HepG2 (cell line): ENCODE measurements around the gene ATP2C2. TPM values are rescaled to one million over a fixed set of nuclear protein-coding genes. Genes with fewer than 3 reads are reported as not detected.

Experiments
- ATAC-seq: fragments of 200-7000 bp; cut with Tn5 transposase; 3 replicates; pipeline ENCODE4 v1.9.1; 2020; ENCODE audit warnings: mild to moderate bottlenecking, moderate library complexity
- BruUV-seq: library from RNA; stranded (reverse); fragments of 400-500 nt; replicated peaks from 2 replicates; lab custom pipeline; 2021; lab: Mats Ljungman, UMichigan
- CTCF ChIA-PET: fragments of 300-600 bp; formaldehyde crosslinking; extraction: SDS; loops from one replicate; lab custom pipeline; 2021; ENCODE audit warnings: low total read pairs, inconsistent platforms, low intra/inter-chr PET ratio; lab: Yijun Ruan, JAX
- POLR2A ChIA-PET: fragments of 350-600 bp; sonication (Branson Sonifier 250); formaldehyde crosslinking; loops from one replicate; lab custom pipeline; 2020; ENCODE audit warnings: antibody characterized with exemption, inconsistent platforms; lab: Yijun Ruan, JAX
- DNase-seq: peaks from one replicate; pipeline ENCODE4 v3.0.0-alpha.2; 2015; ENCODE audit warnings: low spot score
- FAIRE-seq: peaks from 3 replicates; lab custom pipeline; 2011; peaks lifted over from hg19 to GRCh38; lab: Jason Lieb, UNC
- H2AFZ ChIP-seq: one replicate; pipeline ENCODE4 v1.6.1; 2011; ENCODE audit warnings: low read length, inconsistent platforms
- H3K27ac ChIP-seq: fragments of 300-600 bp; 3 replicates; pipeline ENCODE4 v1.8.0; 2011; ENCODE audit warnings: mixed run types, mild to moderate bottlenecking, mixed read lengths, low read length, inconsistent platforms; ENCODE audit not compliant: insufficient read depth; ENCODE audit errors: extremely low read length
- H3K27me3 ChIP-seq, 2 experiments: fragments of 200-600 bp in 1 of 2; 2 replicates in 1 of 2; 3 replicates in 1 of 2; pipeline versions ENCODE4 v1.6.0 to v1.8.0; 2011; ENCODE audit warnings: low read length in 2 of 2, mild to moderate bottlenecking in 2 of 2, moderate library complexity in 2 of 2, inconsistent platforms in 1 of 2; ENCODE audit not compliant: insufficient read depth in 2 of 2, control insufficient read depth in 1 of 2
- H3K36me3 ChIP-seq, 2 experiments: fragments of 200-600 bp in 1 of 2; replicated peaks in 1 of 2; 2 replicates in 1 of 2; 3 replicates in 1 of 2; pipeline versions ENCODE4 v1.5.1 to v1.8.0; 2011; ENCODE audit warnings: low read length in 2 of 2, inconsistent platforms in 1 of 2; ENCODE audit not compliant: insufficient read depth in 2 of 2, control insufficient read depth in 1 of 2
- H3K4me1 ChIP-seq: 2 replicates; pipeline ENCODE4 v1.5.1; 2012; ENCODE audit warnings: low read length, inconsistent platforms; ENCODE audit not compliant: insufficient read depth
- H3K4me2 ChIP-seq: 2 replicates; pipeline ENCODE4 v1.6.0; 2011; ENCODE audit warnings: low read depth, low read length, inconsistent platforms
- H3K4me3 ChIP-seq, 3 experiments: fragments of 200-600 bp in 1 of 3; sonication (generic), shearing (Covaris generic) in 1 of 3; replicated peaks in 1 of 3; 2 replicates each; pipeline ENCODE4 v1.5.1; 2011 to 2016; ENCODE audit warnings: low read length in 3 of 3, inconsistent platforms in 2 of 3, low read depth in 2 of 3, mild to moderate bottlenecking in 2 of 3, control low read depth in 1 of 3, mixed read lengths in 1 of 3; ENCODE audit not compliant: insufficient read depth in 1 of 3
- H3K79me2 ChIP-seq: one replicate; pipeline ENCODE4 v1.6.1; 2011; ENCODE audit warnings: low read length, inconsistent platforms; ENCODE audit not compliant: insufficient read depth
- H3K9ac ChIP-seq: 2 replicates; pipeline ENCODE4 v1.6.0; 2011; ENCODE audit warnings: mild to moderate bottlenecking, low read depth, low read length, inconsistent platforms; ENCODE audit not compliant: insufficient read depth
- H3K9me3 ChIP-seq: 2 replicates; pipeline ENCODE4 v1.5.1; 2012; ENCODE audit warnings: mild to moderate bottlenecking, low read length
- H4K20me1 ChIP-seq: 2 replicates; pipeline ENCODE4 v1.6.0; 2011; ENCODE audit warnings: inconsistent platforms, mild to moderate bottlenecking, low read length, moderate library complexity; ENCODE audit not compliant: insufficient read depth
- CENPT ChIP-seq: sonication (generic); formaldehyde crosslinking; IDR thresholded peaks from 2 replicates; pipeline ENCODE4 v1.8.0; 2022; ENCODE audit warnings: low read depth, mild to moderate bottlenecking, moderate library complexity, missing genetic modification reagents
- HOXA7 ChIP-seq: sonication (generic); formaldehyde crosslinking; IDR thresholded peaks from 2 replicates; pipeline ENCODE4 v1.8.1; 2022; ENCODE audit warnings: mild to moderate bottlenecking, missing genetic modification reagents, moderate library complexity
- MTA3 ChIP-seq: sonication (generic); formaldehyde crosslinking; IDR thresholded peaks from 2 replicates; pipeline ENCODE4 v1.4.0; 2020; ENCODE audit warnings: missing genetic modification reagents
- NFIC ChIP-seq: IDR thresholded peaks from 2 replicates; pipeline ENCODE4 v1.6.1; 2012; ENCODE audit warnings: mild to moderate bottlenecking, low read length, inconsistent platforms
- NFRKB ChIP-seq: fragments of 450-650 bp; IDR thresholded peaks from 2 replicates; pipeline ENCODE4 v1.6.1; 2017
- PTBP1 ChIP-seq: fragments of 200-400 bp; formaldehyde crosslinking; IDR thresholded peaks from 2 replicates; pipeline ENCODE4 v1.6.1; 2018; ENCODE audit warnings: low read length, low read depth; ENCODE audit not compliant: poor library complexity, severe bottlenecking
- RELA ChIP-seq: sonication (generic); formaldehyde crosslinking; IDR thresholded peaks from 2 replicates; pipeline ENCODE4 v1.4.0; 2020; ENCODE audit warnings: missing genetic modification reagents
- SPEN ChIP-seq: sonication (generic); formaldehyde crosslinking; IDR thresholded peaks from 2 replicates; pipeline ENCODE4 v1.5.1; 2020; ENCODE audit warnings: low read depth, mild to moderate bottlenecking, missing genetic modification reagents
- ZEB1 ChIP-seq: IDR thresholded peaks from 2 replicates; pipeline ENCODE4 v1.6.1; 2012; ENCODE audit warnings: mild to moderate bottlenecking, low read depth, inconsistent platforms; ENCODE audit not compliant: insufficient replicate concordance
- ZFP82 ChIP-seq: sonication (generic); formaldehyde crosslinking; IDR thresholded peaks from 2 replicates; pipeline ENCODE4 v1.5.1; 2020; ENCODE audit warnings: mild to moderate bottlenecking, missing genetic modification reagents, borderline replicate concordance
- ZNF282 ChIP-seq: fragments of 450-650 bp; IDR thresholded peaks from 2 replicates; pipeline ENCODE4 v1.6.1; 2018; ENCODE audit not compliant: partially characterized antibody
- ZNF296 ChIP-seq: sonication (generic); formaldehyde crosslinking; conservative IDR thresholded peaks from 2 replicates; pipeline ENCODE4 v1.5.0; 2020; ENCODE audit warnings: mild to moderate bottlenecking, missing genetic modification reagents
- ZNF841 ChIP-seq: sonication (generic); formaldehyde crosslinking; IDR thresholded peaks from 2 replicates; pipeline ENCODE4 v1.8.1; 2023; ENCODE audit warnings: missing genetic modification reagents, borderline replicate concordance
- WGBS: methylation state at CpG from one replicate; pipeline ENCODE4 v1.1.6; 2017; ENCODE audit warnings: low lambda C conversion rate; 5-methylcytosine and 5-hydroxymethylcytosine counted together
- in situ Hi-C: cut with HindIII; loops from 2 replicates; pipeline ENCODE4 v1.10.0; 2017; ENCODE audit warnings: low pct_unique_long_range_greater_than_20kb; ENCODE audit not compliant: extremely low pct_ligation_motif_present
- intact Hi-C: fragments of 100-400 bp; cut with micrococcal nuclease; formaldehyde crosslinking; loops from one replicate; pipeline ENCODE4 v1.10.0; 2022; ENCODE audit not compliant: unreplicated experiment
- polyA plus RNA-seq, 8 experiments: library from polyadenylated mRNA; depleted of rRNA in 3 of 8; stranded (reverse) in 7 of 8; unstranded in 1 of 8; fragments of >200 nt; fragmentation: Illumina TruSeq in 4 of 8; extraction: Trizol in 4 of 8; gene quantifications; 2 replicates each; pipeline versions ENCODE4 v1.2.1 to v1.2.3, GENCODE V29; 2011 to 2016; ENCODE audit warnings: low read depth in 4 of 8, missing spikeins in 1 of 8, mixed read lengths in 1 of 8; ENCODE audit not compliant: insufficient read depth in 1 of 8
- total RNA-seq, 5 experiments: library from RNA; depleted of rRNA; stranded (reverse); fragments of >200 nt; fragmentation: Illumina TruSeq; extraction: Trizol; gene quantifications; 2 replicates each; pipeline ENCODE4 v1.2.3, GENCODE V29; 2016; ENCODE audit warnings: low read depth in 1 of 5
- TF ChIP-seq, protein P1 (sequence below): IDR thresholded peaks from 2 replicates; pipeline ENCODE4 v1.6.1; 2016; ENCODE audit warnings: missing biosample characterization, missing genetic modification reagents, low read depth
- TF ChIP-seq, protein P2 (sequence below): sonication (generic); formaldehyde crosslinking; IDR thresholded peaks from 2 replicates; pipeline ENCODE4 v1.4.0; 2020; ENCODE audit warnings: missing genetic modification reagents

The ATP2C2 gene
- total and polyA plus RNA-seq, 2 of the 13 experiments (the other 11 are each of a cell fraction or from before 2014, with no cell fraction given) = 0.07 TPM; not detected in 1

DNA sequence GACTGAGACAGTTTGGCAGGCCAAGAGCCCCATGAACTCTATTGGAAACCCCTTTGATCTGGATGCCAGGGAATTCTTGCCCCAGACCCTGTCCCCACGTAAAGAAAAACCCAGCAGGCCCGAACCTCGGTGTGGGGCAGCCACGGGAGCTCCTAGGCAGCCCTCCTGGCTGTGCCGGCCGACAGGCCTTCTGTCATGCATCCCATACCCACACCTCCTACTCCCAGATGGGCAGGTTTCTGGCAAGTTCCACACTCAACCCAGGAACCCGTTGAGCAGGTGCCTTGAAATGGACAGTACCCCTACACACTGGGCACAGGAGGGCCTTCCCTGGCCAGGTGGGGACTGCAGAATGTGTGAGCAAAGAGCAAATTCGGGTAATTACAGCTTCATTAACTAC is 23.6 kb upstream of the ATP2C2 start:
- Histone ChIP-seq H4K20me1 (no peaks in the 10 kb centered on the region), H3K4me2 (no peak overlapping the region), H3K9me3 (no peaks in the 10 kb centered on the region), H3K27ac (no peak overlapping the region), H3K4me3 (no peak overlapping the region), H2AFZ (no peak overlapping the region), H3K9ac (no peak overlapping the region), H3K27me3 (peaks cover 0 to 51% of the 10 kb centered on the region in 2 experiments; a peak in 4 of 5 replicates), H3K79me2 (no peaks in the 10 kb centered on the region), H3K36me3 (no peaks in the 10 kb centered on the region), H3K4me1 (peaks cover under 1% of the 10 kb centered on the region; the same call in 1 of the 2 replicates)
- no peak for TF ChIP-seq SPEN (CRISPR knock-in tag)
- no peak for TF ChIP-seq ZNF296 (CRISPR knock-in tag)
- no peak for TF ChIP-seq RELA (CRISPR knock-in tag)
- no peak for TF ChIP-seq NFIC
- no peak for TF ChIP-seq ZFP82 (CRISPR knock-in tag)
- no peak for TF ChIP-seq NFRKB
- no peak for TF ChIP-seq CENPT (CRISPR knock-in tag)
- no peak for TF ChIP-seq PTBP1
- no peak for TF ChIP-seq MTA3 (CRISPR knock-in tag)
- TF ChIP-seq, protein P1, sequence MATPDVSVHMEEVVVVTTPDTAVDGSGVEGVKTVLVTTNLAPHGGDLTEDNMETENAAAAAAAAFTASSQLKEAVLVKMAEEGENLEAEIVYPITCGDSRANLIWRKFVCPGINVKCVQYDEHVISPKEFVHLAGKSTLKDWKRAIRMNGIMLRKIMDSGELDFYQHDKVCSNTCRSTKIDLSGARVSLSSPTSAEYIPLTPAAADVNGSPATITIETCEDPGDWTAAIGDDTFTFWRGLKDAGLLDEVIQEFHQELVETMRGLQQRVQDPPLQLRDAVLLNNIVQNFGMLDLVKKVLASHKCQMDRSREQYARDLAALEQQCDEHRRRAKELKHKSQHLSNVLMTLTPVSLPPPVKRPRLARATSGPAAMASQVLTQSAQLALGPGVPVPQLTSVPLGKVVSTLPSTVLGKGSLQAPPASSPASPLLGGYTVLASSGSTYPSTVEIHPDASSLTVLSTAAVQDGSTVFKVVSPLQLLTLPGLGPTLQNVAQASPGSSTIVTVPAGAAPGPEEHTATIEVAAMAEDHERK (CRISPR knock-in tag) = no peak
- no peak for TF ChIP-seq HOXA7
- TF ChIP-seq, protein P2, sequence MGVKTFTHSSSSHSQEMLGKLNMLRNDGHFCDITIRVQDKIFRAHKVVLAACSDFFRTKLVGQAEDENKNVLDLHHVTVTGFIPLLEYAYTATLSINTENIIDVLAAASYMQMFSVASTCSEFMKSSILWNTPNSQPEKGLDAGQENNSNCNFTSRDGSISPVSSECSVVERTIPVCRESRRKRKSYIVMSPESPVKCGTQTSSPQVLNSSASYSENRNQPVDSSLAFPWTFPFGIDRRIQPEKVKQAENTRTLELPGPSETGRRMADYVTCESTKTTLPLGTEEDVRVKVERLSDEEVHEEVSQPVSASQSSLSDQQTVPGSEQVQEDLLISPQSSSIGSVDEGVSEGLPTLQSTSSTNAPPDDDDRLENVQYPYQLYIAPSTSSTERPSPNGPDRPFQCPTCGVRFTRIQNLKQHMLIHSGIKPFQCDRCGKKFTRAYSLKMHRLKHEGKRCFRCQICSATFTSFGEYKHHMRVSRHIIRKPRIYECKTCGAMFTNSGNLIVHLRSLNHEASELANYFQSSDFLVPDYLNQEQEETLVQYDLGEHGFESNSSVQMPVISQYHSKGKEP (CRISPR knock-in tag) = no peak
- no peak for TF ChIP-seq ZNF841 (CRISPR knock-in tag)
- no peak for TF ChIP-seq ZEB1
- no peak for TF ChIP-seq ZNF282
- ChIA-PET CTCF (no interaction called here), POLR2A (no interaction called here)
- 0% methylated on average over 2 of the region's 8 CpGs for WGBS
- intact Hi-C loops = no loop called here
- BruUV-seq = no TSS peak
- DNase-seq (no peak), FAIRE-seq (no peak), ATAC-seq (no peak)
- in situ Hi-C loops = no loop called here
